GM10847 (cell line): Measurements from ENCODE around the gene GGA1.

Experiments used
- POLR2A ChIP-seq: IDR thresholded peaks from 2 replicates; pipeline ENCODE4 v1.6.1; 2011; ENCODE audit not compliant: insufficient read length; ENCODE audit errors: extremely low read depth

The GGA1 gene

GRCh38 chr22:37568448-37569008, 40.1 kb upstream of the GGA1 start:
- TF ChIP-seq POLR2A, result no peak

GRCh38 chr22:37569009-37569920, 39.4 kb upstream of the GGA1 start:
- TF ChIP-seq POLR2A, result no peak

- no peak for TF ChIP-seq POLR2A
Measured at GRCh38 chr22:37569921-37570660, 38.5 kb upstream of the GGA1 start.

GRCh38 chr22:37570661-37570976, 38.0 kb upstream of the GGA1 start:
- TF ChIP-seq POLR2A, result no peak

GRCh38 chr22:37571258-37571991, 37.2 kb upstream of the GGA1 start:
- no peak for TF ChIP-seq POLR2A

- no peak for TF ChIP-seq POLR2A
Measured at GRCh38 chr22:37571992-37572373, 36.7 kb upstream of the GGA1 start.

GRCh38 chr22:37575490-37576003, 33.1 kb upstream of the GGA1 start:
- TF ChIP-seq POLR2A, result no peak

GRCh38 chr22:37578002-37578401, 30.6 kb upstream of the GGA1 start:
- no peak for TF ChIP-seq POLR2A

- no peak for TF ChIP-seq POLR2A
Measured at GRCh38 chr22:37581504-37581903, 27.1 kb upstream of the GGA1 start.

- no peak for TF ChIP-seq POLR2A
Measured at GRCh38 chr22:37582526-37582925, 26.1 kb upstream of the GGA1 start.

GRCh38 chr22:37588546-37589215, 20.0 kb upstream of the GGA1 start:
- TF ChIP-seq POLR2A, result no peak

GRCh38 chr22:37589636-37590035, 19.0 kb upstream of the GGA1 start:
- TF ChIP-seq POLR2A, result no peak

GRCh38 chr22:37591823-37592404, 16.7 kb upstream of the GGA1 start:
- TF ChIP-seq POLR2A, result no peak

- no peak for TF ChIP-seq POLR2A
Measured at GRCh38 chr22:37594237-37594636, 14.4 kb upstream of the GGA1 start.

- TF ChIP-seq POLR2A, result no peak
Measured at GRCh38 chr22:37599153-37599552, 9.5 kb upstream of the GGA1 start.

- no peak for TF ChIP-seq POLR2A
Measured at GRCh38 chr22:37601203-37601539, 7.5 kb upstream of the GGA1 start.
